Astrocyte of the spinal cord (primary cell): ENCODE measurements around the gene GABRB1.

Source experiments
- DNase-seq: peaks from one replicate; pipeline ENCODE4 v3.0.0; 2011; ENCODE audit warnings: low read depth, low spot score
- H3K4me3 ChIP-seq: 2 replicates; pipeline ENCODE4 v1.5.1; 2011; ENCODE audit warnings: low read depth, mild to moderate bottlenecking, low read length, moderate library complexity
- in situ Hi-C: cut with HindIII; loops from 2 replicates; pipeline ENCODE4 v1.10.0; 2017; ENCODE audit warnings: low sequenced_read_pairs
- TF ChIP-seq, protein P1 (sequence below): IDR thresholded peaks from 2 replicates; pipeline ENCODE4 v1.5.1; 2012; ENCODE audit warnings: low read depth, mild to moderate bottlenecking, low read length, inconsistent platforms

GABRB1 gene

DNA sequence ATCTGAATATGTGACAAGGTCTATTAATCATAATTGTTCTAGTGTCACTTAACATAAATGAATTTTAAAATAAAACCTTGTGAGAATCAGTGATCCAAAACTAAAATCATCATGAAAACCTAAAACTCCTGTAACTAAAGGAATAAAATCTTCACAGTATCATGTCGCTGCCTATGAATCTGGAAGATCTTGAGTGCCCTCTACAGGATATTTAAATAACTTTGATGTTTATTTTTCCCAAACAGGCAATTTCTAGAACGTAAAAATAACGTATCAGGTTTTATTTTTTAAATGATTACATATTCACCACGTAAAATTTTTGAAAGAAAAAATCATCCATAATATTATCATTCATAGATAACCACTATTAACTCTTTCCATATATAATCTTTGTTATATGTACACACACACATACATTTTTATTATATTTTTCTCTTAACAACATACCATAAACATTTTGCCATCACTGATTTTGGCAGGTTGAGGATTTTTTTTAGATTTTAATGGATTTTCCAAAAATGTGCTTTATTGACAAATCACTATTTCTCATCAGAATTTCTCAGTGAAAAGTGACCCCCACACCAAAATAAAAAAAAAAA lies 352.6 kb downstream of the GABRB1 start:
- TF ChIP-seq, protein P1, sequence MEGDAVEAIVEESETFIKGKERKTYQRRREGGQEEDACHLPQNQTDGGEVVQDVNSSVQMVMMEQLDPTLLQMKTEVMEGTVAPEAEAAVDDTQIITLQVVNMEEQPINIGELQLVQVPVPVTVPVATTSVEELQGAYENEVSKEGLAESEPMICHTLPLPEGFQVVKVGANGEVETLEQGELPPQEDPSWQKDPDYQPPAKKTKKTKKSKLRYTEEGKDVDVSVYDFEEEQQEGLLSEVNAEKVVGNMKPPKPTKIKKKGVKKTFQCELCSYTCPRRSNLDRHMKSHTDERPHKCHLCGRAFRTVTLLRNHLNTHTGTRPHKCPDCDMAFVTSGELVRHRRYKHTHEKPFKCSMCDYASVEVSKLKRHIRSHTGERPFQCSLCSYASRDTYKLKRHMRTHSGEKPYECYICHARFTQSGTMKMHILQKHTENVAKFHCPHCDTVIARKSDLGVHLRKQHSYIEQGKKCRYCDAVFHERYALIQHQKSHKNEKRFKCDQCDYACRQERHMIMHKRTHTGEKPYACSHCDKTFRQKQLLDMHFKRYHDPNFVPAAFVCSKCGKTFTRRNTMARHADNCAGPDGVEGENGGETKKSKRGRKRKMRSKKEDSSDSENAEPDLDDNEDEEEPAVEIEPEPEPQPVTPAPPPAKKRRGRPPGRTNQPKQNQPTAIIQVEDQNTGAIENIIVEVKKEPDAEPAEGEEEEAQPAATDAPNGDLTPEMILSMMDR: peak; percentile 30
- in situ Hi-C loops: no loop called here
- peak; percentile 55 for DNase-seq
- H3K4me3 ChIP-seq: no peak overlapping the region

DNA sequence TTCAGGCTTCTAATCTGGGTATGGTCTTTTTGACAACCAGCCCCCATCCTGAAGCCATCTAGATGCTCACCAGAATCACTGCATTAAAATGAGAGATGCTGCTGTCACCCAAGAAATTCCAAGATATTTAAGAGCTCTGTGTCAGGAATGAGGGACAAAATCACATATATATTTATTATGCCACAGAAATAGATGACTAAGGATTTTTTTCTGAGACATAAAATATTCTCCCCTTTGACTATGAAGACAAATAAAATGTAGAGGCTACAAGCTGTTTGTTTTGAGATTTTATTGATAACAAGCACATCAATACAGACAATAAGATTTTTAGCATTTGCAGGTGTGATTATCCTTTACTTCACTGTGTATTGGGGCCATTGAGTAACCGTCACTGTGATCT lies 354.8 kb downstream of the GABRB1 start:
- TF ChIP-seq, protein P1: no peak
- in situ Hi-C loops: no loop called here
- no peak for DNase-seq
- H3K4me3 ChIP-seq: no peak overlapping the region

DNA sequence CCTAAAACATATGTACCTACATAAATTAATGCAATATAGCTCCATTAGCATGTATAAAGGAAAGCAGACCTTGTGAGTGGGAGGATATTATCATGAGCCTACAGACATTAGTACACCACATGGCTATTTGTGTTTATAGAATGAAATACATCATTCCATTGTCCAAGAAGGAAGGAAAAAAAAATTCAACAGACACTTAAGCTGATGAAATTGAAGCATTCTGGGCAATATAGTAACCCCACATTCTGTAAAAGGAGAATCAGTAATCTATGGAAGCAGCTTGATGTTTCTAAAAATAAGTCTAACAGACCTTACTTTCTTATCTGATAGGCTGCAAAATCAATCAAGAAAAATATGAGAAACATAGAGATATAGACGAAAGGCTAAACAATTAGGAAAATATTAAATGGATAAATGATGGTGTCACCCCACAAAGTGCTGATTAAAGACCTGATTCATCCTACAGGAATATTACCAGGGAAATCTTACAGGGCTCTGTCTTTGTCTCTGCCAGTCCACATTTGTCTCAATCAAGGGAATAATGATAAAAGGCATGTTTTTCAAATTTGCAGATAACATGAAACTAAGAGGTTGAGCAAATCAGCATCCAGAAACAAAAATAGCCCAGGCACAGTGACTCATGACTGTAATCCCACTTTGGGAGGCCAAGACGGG lies 355.3 kb downstream of the GABRB1 start:
- TF ChIP-seq, protein P1: no peak
- in situ Hi-C loops: no loop called here
- no peak overlapping the region for H3K4me3 ChIP-seq
- no peak for DNase-seq

DNA sequence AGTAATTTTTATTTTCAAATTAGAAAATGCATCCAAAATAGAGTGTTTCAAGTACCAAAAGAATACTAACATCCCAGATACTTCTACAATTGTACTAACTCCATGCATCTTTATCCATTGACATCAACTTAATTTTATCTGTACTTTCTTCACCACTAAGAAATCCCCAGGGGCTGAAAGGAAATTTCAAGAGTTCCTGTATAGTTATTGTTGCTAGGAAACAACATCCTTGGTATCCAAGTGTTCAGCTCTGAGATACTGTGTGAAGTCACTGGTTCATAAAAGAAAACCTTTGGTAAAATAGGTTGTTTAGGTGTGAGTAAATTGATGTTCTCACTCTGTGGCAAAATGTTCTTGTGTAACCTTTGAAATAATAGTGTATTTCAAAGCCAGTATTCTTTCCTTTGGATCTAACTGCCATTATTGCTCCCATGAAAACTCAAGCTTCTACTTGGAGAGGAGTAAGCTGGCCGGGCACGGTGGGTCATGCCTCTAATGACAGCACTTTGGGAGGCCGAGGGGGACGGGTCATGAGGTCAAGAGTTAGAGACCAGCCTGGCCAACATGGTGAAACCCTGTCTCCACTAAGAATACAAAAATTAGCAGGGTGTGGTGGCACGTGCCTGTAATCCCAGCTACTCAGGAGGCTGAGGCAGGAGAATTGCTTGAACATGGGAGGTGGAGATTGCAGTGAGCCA lies 359.2 kb downstream of the GABRB1 start:
- no peak overlapping the region for H3K4me3 ChIP-seq
- peak; percentile 26 for DNase-seq
- in situ Hi-C loops: no loop called here
- TF ChIP-seq, protein P1: no peak

DNA sequence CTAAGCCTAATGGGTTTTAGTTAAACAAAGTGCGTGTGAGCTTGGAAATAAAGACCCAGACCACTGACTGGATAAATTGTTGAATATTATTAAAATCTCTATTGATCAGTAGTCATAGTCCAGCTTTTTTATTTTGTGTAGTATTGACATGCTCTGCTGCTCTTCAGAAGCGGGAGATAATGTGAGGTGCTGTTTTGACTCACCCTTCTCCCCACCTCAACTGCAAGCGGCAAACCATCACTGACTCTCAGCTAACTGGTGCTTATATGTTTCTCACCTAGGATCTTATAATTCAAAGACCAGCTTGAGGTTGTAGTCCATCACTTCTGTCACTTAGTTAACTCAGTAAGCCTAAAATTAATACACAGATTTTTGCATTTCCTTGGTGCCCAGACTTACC lies 359.9 kb downstream of the GABRB1 start:
- DNase-seq: no peak
- in situ Hi-C loops: no loop called here
- H3K4me3 ChIP-seq: no peak overlapping the region
- TF ChIP-seq, protein P1: no peak

DNA sequence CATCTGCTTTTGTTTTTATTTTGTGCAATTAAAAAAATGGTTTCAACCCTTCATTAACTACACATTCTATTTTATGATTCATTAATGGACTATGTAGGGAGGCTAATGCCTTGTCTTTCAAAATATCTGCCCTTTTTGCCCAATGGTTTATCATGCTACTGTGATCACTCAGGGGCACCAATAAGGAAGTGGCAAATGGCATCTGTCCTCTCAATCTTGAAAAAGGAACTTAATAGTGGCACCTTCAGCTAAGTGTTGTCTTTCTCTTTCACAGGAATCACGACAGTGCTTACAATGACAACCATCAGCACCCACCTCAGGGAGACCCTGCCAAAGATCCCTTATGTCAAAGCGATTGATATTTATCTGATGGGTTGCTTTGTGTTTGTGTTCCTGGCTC lies 375.0 kb downstream of the GABRB1 start:
- in situ Hi-C loops: no loop called here
- no peak overlapping the region for H3K4me3 ChIP-seq
- no peak for DNase-seq
- TF ChIP-seq, protein P1: no peak
